Chondrocyte (in vitro differentiated cells): Measurements from ENCODE around the gene TMEFF2. TPM values are rescaled to one million over a fixed set of nuclear protein-coding genes. Genes with fewer than 3 reads are reported as not detected.

Source experiments
- DNase-seq: peaks from one replicate; pipeline ENCODE4 v3.0.0; 2021; ENCODE audit warnings: mixed read lengths, low spot score
- H3K27ac Mint-ChIP-seq: one replicate; pipeline ENCODE4 v1.8.0; 2021; ENCODE audit warnings: mild to moderate bottlenecking, moderate library complexity, mixed read lengths; ENCODE audit not compliant: unreplicated experiment
- H3K27me3 Mint-ChIP-seq: 2 replicates; pipeline ENCODE4 v1.8.0; 2021; ENCODE audit warnings: low read depth, mixed read lengths
- H3K36me3 Mint-ChIP-seq: 2 replicates; pipeline ENCODE4 v1.8.0; 2021; ENCODE audit warnings: low read depth, mixed read lengths
- H3K4me1 Mint-ChIP-seq: 2 replicates; pipeline ENCODE4 v1.8.0; 2021; ENCODE audit warnings: low read depth, mild to moderate bottlenecking, mixed read lengths
- H3K4me3 Mint-ChIP-seq: one replicate; pipeline ENCODE4 v1.8.0; 2021; ENCODE audit warnings: mild to moderate bottlenecking, moderate library complexity, mixed read lengths; ENCODE audit not compliant: unreplicated experiment
- H3K9me3 Mint-ChIP-seq: 2 replicates; pipeline ENCODE4 v1.8.0; 2021; ENCODE audit warnings: low read depth, mixed read lengths
- CTCF ChIP-seq: fragments of 200-600 bp; sonication (generic); IDR thresholded peaks from 2 replicates; pipeline ENCODE4 v1.5.0; 2021; ENCODE audit warnings: antibody characterized with exemption, mild to moderate bottlenecking, moderate library complexity
- total RNA-seq: library from RNA; stranded (reverse); gene quantifications from 3 replicates; pipeline ENCODE4 v1.2.1, GENCODE V29; 2021

The TMEFF2 gene
- total RNA-seq, 1 donor from 2014 or later, result 1.5 TPM

DNA sequence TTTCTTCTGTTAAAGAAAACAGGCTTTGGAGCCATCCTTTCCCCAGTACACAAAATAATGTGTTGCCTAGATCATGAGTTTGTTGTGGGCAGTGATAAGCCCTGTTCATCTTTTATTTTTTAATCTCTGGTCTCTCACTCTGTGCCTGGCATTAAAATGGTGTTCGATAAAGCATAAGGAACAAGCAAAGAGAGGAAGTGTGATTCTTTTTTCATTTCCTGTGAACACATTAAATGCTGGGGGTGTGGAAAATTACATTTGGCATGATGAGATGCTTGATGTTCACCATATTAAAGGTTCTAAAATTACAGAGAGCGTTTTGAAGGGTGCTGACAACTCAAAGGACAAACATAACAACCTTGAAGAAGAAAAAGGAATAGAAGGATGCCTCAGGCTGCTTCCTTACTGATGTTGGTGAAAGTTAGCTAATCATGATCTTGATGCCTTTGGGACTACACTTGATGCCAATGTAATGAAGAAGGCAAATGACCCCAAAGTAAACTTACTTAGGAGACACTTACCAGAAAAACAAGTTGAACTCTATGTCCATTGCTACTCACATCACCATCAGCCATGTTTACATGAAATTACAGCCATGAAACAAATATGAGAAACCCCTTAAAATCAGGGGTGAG lies 33.0 kb downstream of the TMEFF2 start:
- no peaks in the 10 kb centered on the region for H3K27me3 Mint-ChIP-seq
- no peak for TF ChIP-seq CTCF
- no peaks in the 10 kb centered on the region for H3K36me3 Mint-ChIP-seq
- H3K4me1 Mint-ChIP-seq, result peaks cover 56% of the 10 kb centered on the region
- no peak overlapping the region for H3K4me3 Mint-ChIP-seq
- H3K9me3 Mint-ChIP-seq, result no peaks in the 10 kb centered on the region
- no peak overlapping the region for H3K27ac Mint-ChIP-seq
- DNase-seq, result no peak

DNA sequence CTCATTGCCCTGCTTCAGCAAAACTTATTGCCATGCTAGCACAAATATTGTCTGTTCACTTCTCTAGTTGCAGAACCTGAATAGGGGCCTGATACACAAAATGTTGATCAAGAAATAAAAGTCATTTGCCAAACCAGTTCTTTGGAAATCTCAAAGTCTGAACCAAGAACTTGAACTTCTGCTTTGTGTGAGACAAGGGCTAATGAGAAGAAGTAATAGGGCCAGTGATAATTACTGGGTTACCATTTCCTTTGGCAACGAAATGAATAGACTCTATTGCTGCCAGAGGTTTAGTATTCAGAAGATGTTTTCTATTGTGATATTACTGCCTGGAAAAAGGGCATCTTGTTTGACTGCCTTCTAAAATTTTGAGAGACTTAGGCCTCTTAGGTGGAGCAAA lies 35.0 kb downstream of the TMEFF2 start:
- no peak overlapping the region for H3K4me3 Mint-ChIP-seq
- no peaks in the 10 kb centered on the region for H3K9me3 Mint-ChIP-seq
- H3K27me3 Mint-ChIP-seq, result no peaks in the 10 kb centered on the region
- H3K27ac Mint-ChIP-seq, result peak overlapping the region; percentile 32
- DNase-seq, result no peak
- no peaks in the 10 kb centered on the region for H3K36me3 Mint-ChIP-seq
- peaks cover 76% of the 10 kb centered on the region for H3K4me1 Mint-ChIP-seq
- TF ChIP-seq CTCF, result no peak

- Mint-ChIP-seq H3K9me3 (no peaks in the 10 kb centered on the region), H3K27me3 (no peaks in the 10 kb centered on the region), H3K4me1 (peaks cover 81% of the 10 kb centered on the region), H3K27ac (no peak overlapping the region), H3K36me3 (no peaks in the 10 kb centered on the region), H3K4me3 (no peak overlapping the region)
- no peak for TF ChIP-seq CTCF
- no peak for DNase-seq
Measured at GRCh38 chr2:192159208-192159607, 35.5 kb downstream of the TMEFF2 start.

DNA sequence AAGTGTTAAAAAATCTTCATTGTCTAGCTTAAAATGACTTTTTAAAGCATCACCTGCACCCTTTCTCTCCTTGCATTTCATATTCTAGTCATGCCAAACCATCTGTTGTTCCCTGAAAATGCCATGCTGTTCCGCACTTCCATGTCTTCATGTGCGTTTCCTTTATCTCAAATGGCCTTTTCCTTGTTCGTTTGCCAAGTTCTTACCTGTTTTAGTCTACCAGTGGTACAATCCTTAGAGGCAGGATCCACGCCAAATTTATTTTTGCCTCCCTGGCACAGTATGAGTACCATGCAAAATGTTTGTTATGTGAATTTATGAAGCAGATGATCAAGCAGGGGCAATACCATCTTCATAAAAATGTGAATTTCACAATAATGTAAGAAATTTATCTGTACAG lies 37.0 kb downstream of the TMEFF2 start:
- Mint-ChIP-seq H3K4me1 (peaks cover 84% of the 10 kb centered on the region), H3K9me3 (no peaks in the 10 kb centered on the region), H3K27me3 (no peaks in the 10 kb centered on the region), H3K4me3 (no peak overlapping the region), H3K27ac (no peak overlapping the region), H3K36me3 (no peaks in the 10 kb centered on the region)
- DNase-seq, result no peak
- TF ChIP-seq CTCF, result no peak

DNA sequence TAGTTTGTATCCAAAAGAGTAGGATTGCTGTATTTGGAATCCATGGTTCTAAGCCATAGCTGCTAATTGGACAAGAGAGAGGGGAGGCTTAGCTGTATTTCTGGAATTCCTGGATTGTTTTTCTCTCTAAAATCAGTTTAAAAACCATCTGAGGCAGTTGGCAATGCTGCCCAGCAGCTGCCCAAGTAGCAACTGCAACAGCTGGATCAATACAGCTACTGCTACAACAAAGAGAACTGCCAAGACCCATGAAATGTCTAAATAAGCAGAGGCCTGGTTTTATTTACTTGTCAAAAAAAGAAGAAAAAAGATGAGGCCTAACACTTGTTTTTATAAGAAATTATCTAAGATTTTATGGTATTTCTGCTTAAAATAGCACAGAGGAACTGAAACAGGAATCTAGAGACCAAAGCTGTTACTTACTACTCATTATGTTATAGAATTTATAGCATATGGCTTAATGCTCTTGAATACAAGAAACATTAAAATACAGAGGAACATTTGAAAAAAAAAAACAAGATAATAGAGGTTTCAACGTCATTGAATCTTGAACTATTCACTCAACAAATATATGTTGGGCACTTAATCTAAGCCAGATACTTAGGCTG lies 39.1 kb downstream of the TMEFF2 start:
- Mint-ChIP-seq H3K4me3 (no peak overlapping the region), H3K27me3 (no peaks in the 10 kb centered on the region), H3K27ac (peak overlapping the region; percentile 54), H3K9me3 (peaks cover 3% of the 10 kb centered on the region), H3K36me3 (no peaks in the 10 kb centered on the region), H3K4me1 (peaks cover 80% of the 10 kb centered on the region)
- DNase-seq, result no peak
- TF ChIP-seq CTCF, result no peak
